OCI-LY1 (cell line): ENCODE data around the gene PDGFD.

Experiments
- H2AFZ ChIP-seq: fragments of 200-600 bp; sonication (generic), shearing (Covaris generic); 2 replicates; pipeline ENCODE4 v1.6.0; 2014; ENCODE audit warnings: antibody characterized with exemption, mild to moderate bottlenecking, low read length
- H3F3A ChIP-seq: fragments of 200-600 bp; sonication (generic), shearing (Covaris generic); 2 replicates; pipeline ENCODE4 v1.6.0; 2014; ENCODE audit warnings: mild to moderate bottlenecking, antibody characterized with exemption, low read length, moderate library complexity; ENCODE audit not compliant: insufficient read depth
- H3K27ac ChIP-seq: fragments of 200-600 bp; sonication (generic); 2 replicates; pipeline ENCODE4 v1.5.1; 2014; ENCODE audit warnings: low read length, mixed run types, mild to moderate bottlenecking, low read depth; ENCODE audit not compliant: poor library complexity, severe bottlenecking
- H3K27me3 ChIP-seq: fragments of 200-600 bp; sonication (generic); 2 replicates; pipeline ENCODE4 v1.6.0; 2014; ENCODE audit warnings: antibody characterized with exemption, mild to moderate bottlenecking, low read length, moderate library complexity; ENCODE audit not compliant: insufficient read depth
- H3K36me3 ChIP-seq: fragments of 200-600 bp; sonication (generic); 2 replicates; pipeline ENCODE4 v1.6.1; 2014; ENCODE audit warnings: mild to moderate bottlenecking, antibody characterized with exemption, low read length, moderate library complexity, mixed read lengths; ENCODE audit not compliant: insufficient read depth
- H3K4me1 ChIP-seq: fragments of 200-600 bp; sonication (generic); 2 replicates; pipeline ENCODE4 v1.5.1; 2014; ENCODE audit warnings: mild to moderate bottlenecking, low read length, moderate library complexity; ENCODE audit not compliant: insufficient read depth, severe bottlenecking
- H3K4me2 ChIP-seq: fragments of 200-600 bp; sonication (generic), shearing (Covaris generic); 2 replicates; pipeline ENCODE4 v1.6.1; 2014; ENCODE audit warnings: low read length
- H3K4me3 ChIP-seq: fragments of 200-600 bp; sonication (generic); 2 replicates; pipeline ENCODE4 v1.5.1; 2014; ENCODE audit warnings: low read length, low read depth, mild to moderate bottlenecking, mixed read lengths; ENCODE audit not compliant: poor library complexity, severe bottlenecking
- H3K79me2 ChIP-seq: fragments of 200-600 bp; shearing (Covaris generic); 2 replicates; pipeline ENCODE4 v1.6.1; 2016; ENCODE audit warnings: mixed run types, low read length, mixed read lengths; ENCODE audit not compliant: insufficient read depth
- H3K9ac ChIP-seq: fragments of 200-600 bp; sonication (generic), shearing (Covaris generic); 2 replicates; pipeline ENCODE4 v1.6.1; 2014; ENCODE audit warnings: mild to moderate bottlenecking, low read length, mixed read lengths
- H3K9me2 ChIP-seq: fragments of 200-600 bp; sonication (generic), shearing (Covaris generic); 2 replicates; pipeline ENCODE4 v1.6.1; 2014; ENCODE audit warnings: low read depth, mild to moderate bottlenecking, low read length, mixed read lengths
- H3K9me3 ChIP-seq: fragments of 200-600 bp; shearing (Covaris generic); 2 replicates; pipeline ENCODE4 v1.6.1; 2014; ENCODE audit warnings: low read length, mixed read lengths
- H4K20me1 ChIP-seq: fragments of 200-600 bp; sonication (generic), shearing (Covaris generic); 2 replicates; pipeline ENCODE4 v1.6.0; 2016; ENCODE audit warnings: mild to moderate bottlenecking, low read length; ENCODE audit not compliant: insufficient read depth
- EZH2 ChIP-seq: fragments of 200-600 bp; sonication (generic), shearing (Covaris generic); IDR thresholded peaks from 2 replicates; pipeline ENCODE4 v1.8.0; 2017; ENCODE audit warnings: borderline replicate concordance, mixed run types, mild to moderate bottlenecking, antibody characterized with exemption, low read length, moderate library complexity, mixed read lengths
- TF ChIP-seq, protein P1 (sequence below): fragments of 200-600 bp; sonication (generic), shearing (Covaris generic); IDR thresholded peaks from 2 replicates; pipeline ENCODE4 v1.5.1; 2017; ENCODE audit warnings: mild to moderate bottlenecking, antibody characterized with exemption, low read length, moderate library complexity, mixed read lengths

Gene PDGFD

DNA sequence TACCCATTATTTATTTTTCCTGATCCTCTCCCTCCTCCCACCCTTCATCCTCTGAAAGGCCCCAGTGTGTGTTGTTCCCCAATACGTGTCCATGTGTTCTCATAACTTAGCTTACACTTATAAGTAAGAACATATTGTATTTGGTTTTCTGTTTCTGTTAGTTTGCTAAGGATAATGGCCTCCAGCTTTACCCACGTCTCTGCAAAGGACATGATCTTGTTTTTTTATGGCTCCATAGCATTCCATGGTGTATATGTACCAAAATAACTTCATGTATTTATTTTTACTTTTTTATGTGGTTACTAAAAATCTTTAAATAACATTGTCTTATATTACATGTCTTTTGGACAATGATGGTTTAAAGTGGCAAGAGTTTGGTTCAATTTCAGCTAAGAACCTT lies 15.2 kb downstream of the PDGFD start:
- peaks cover 7% of the 10 kb centered on the region; the same call in 1 of the 2 replicates for H3K79me2 ChIP-seq
- no peaks in the 10 kb centered on the region for H3F3A ChIP-seq
- H3K9ac ChIP-seq, result no peak overlapping the region
- peaks cover 33% of the 10 kb centered on the region for H3K4me1 ChIP-seq
- H3K9me3 ChIP-seq, result no peaks in the 10 kb centered on the region
- no peaks in the 10 kb centered on the region for H3K27me3 ChIP-seq
- H4K20me1 ChIP-seq, result no peaks in the 10 kb centered on the region
- H3K9me2 ChIP-seq, result no peaks in the 10 kb centered on the region
- H3K27ac ChIP-seq, result no peak overlapping the region
- H2AFZ ChIP-seq, result no peak overlapping the region
- TF ChIP-seq EZH2, result no peak
- TF ChIP-seq, protein P1, sequence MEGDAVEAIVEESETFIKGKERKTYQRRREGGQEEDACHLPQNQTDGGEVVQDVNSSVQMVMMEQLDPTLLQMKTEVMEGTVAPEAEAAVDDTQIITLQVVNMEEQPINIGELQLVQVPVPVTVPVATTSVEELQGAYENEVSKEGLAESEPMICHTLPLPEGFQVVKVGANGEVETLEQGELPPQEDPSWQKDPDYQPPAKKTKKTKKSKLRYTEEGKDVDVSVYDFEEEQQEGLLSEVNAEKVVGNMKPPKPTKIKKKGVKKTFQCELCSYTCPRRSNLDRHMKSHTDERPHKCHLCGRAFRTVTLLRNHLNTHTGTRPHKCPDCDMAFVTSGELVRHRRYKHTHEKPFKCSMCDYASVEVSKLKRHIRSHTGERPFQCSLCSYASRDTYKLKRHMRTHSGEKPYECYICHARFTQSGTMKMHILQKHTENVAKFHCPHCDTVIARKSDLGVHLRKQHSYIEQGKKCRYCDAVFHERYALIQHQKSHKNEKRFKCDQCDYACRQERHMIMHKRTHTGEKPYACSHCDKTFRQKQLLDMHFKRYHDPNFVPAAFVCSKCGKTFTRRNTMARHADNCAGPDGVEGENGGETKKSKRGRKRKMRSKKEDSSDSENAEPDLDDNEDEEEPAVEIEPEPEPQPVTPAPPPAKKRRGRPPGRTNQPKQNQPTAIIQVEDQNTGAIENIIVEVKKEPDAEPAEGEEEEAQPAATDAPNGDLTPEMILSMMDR, result no peak
- H3K4me3 ChIP-seq, result no peak overlapping the region
- H3K4me2 ChIP-seq, result no peak overlapping the region
- H3K36me3 ChIP-seq, result no peaks in the 10 kb centered on the region

DNA sequence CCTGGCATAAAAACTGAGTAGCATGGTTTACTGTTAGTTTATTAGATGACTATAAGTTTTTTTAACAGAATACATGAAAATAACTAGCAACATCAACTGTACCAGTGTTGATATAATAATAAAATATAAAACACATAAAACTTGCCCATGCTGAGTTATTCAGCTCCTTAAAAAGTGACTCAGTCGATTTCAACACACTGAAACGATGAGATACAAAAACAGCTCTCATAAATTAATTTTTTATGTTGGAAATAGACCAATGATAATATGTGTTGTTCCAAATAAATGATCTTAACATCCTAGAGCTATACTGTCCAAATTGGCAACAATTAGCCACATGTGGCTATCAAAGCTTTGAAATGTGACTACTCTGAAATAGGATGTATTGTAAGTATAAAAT lies 15.9 kb downstream of the PDGFD start:
- H3K27ac ChIP-seq, result no peak overlapping the region
- no peaks in the 10 kb centered on the region for H3K9me3 ChIP-seq
- H3K36me3 ChIP-seq, result no peaks in the 10 kb centered on the region
- H3K4me2 ChIP-seq, result no peak overlapping the region
- H3K4me3 ChIP-seq, result no peak overlapping the region
- H3K4me1 ChIP-seq, result peaks cover 32% of the 10 kb centered on the region
- H2AFZ ChIP-seq, result no peak overlapping the region
- TF ChIP-seq, protein P1, result no peak
- TF ChIP-seq EZH2, result no peak
- no peaks in the 10 kb centered on the region for H3K27me3 ChIP-seq
- H3F3A ChIP-seq, result no peaks in the 10 kb centered on the region
- no peaks in the 10 kb centered on the region for H3K9me2 ChIP-seq
- no peaks in the 10 kb centered on the region for H4K20me1 ChIP-seq
- no peak overlapping the region for H3K9ac ChIP-seq
- peaks cover 7% of the 10 kb centered on the region; the same call in 1 of the 2 replicates for H3K79me2 ChIP-seq

DNA sequence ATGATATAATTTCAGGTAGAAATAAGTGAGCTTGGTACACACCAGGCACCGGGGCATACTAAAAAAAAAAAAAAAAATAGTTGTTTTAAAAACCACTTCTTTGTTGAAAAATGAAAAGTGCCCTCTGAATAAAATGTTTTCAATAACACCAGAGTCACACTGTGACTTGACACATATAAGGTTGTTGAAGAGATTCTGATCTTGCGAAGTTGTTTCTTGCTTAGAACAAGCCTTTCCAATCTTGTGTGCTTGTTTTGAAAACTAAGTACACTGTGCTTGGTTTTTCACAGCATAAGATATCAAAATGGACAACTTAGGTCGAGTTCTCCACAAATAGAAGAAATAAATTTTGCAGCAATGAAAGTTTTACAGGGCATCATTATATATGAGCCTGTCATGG lies 17.0 kb downstream of the PDGFD start:
- TF ChIP-seq EZH2, result no peak
- TF ChIP-seq, protein P1, result no peak
- no peaks in the 10 kb centered on the region for H3K36me3 ChIP-seq
- H3K4me3 ChIP-seq, result no peak overlapping the region
- peaks cover 3% of the 10 kb centered on the region; the same call in 1 of the 2 replicates for H3K79me2 ChIP-seq
- H3K9me2 ChIP-seq, result no peaks in the 10 kb centered on the region
- no peak overlapping the region for H3K4me2 ChIP-seq
- no peak overlapping the region for H3K9ac ChIP-seq
- H3F3A ChIP-seq, result no peaks in the 10 kb centered on the region
- peaks cover 21% of the 10 kb centered on the region for H3K4me1 ChIP-seq
- H3K9me3 ChIP-seq, result no peaks in the 10 kb centered on the region
- no peak overlapping the region for H3K27ac ChIP-seq
- no peaks in the 10 kb centered on the region for H4K20me1 ChIP-seq
- no peak overlapping the region for H2AFZ ChIP-seq
- no peaks in the 10 kb centered on the region for H3K27me3 ChIP-seq
